Endometrium (tissue), 2 donors: ENCODE data around the gene SCAND1.
"Not testable (repeated sequence)": the region's sequence is repeated elsewhere in the genome, so short reads cannot be mapped to it uniquely, and the experiment has no call there.

ENCODE experiments used
- FAIRE-seq: peaks from 2 replicates; lab custom pipeline; 2012; peaks lifted over from hg19 to GRCh38; lab: Jason Lieb, UNC
- donor health status: control.
- donor health status: control.

Gene SCAND1

DNA sequence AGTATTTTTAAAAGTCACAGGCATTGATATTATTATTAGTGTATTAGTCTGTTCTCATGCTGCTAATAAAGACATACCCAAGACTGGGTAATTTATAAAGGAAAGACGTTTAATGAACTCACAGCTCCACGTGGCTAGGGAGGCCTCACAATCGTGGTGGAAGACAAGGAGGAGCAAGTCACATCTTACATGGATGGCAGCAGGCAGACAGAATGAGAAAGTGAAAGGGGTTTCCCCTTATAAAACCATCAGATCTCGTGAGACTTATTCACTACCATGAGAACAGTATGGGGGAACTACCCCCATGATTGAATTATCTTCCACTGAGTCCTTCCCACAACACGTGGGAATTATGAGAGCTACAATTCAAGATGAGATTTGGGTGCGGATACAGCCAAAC is 5.0 kb upstream of the SCAND1 start:
- not testable (repeated sequence) for FAIRE-seq

- FAIRE-seq: no peak
These were observed 2.3 kb upstream of the SCAND1 start for GRCh38 chr20:35956616-35957015.

GRCh38 chr20:35954907-35955251 is 577 bp upstream of the SCAND1 start:
- no peak for FAIRE-seq

DNA sequence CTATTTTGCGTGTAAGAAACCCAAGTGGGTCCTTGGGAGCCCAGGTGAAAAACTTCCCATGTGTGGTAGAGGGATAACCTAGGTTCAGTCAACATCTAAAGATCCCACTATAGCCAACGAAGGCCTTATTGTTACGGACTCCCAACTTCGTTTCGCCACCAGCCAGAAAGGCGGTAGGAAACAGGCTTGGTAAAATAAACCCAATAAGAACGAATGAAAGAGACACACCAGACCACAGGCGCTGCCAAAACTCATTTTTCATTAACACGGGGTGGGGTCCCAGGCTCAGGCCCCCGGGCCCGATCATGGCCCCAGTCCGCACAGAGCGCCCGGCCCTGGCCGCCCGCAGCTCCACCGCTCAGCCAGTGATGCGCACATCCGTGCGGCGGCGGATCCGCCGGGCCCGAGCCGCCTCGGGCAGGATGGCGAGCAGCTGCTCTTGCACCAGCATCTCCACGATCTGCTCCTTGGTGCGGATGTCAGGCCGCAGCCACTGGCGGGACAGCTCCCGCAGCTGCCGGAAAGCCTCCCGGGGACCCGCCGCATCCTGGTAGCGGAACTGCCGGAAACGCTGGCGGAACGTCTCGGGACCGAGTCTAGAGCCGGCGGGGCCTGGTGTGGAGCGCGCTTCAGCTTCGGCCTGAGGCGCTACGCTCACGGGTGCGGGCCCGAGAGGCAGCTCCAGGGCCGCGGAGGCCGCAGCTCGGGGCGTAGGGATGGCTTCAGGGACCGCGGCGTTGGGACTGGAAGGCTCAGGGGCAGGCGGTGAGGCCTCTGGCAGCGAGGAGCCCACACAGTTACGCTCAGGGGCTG is 709 bp downstream of the SCAND1 start:
- FAIRE-seq: no peak

DNA sequence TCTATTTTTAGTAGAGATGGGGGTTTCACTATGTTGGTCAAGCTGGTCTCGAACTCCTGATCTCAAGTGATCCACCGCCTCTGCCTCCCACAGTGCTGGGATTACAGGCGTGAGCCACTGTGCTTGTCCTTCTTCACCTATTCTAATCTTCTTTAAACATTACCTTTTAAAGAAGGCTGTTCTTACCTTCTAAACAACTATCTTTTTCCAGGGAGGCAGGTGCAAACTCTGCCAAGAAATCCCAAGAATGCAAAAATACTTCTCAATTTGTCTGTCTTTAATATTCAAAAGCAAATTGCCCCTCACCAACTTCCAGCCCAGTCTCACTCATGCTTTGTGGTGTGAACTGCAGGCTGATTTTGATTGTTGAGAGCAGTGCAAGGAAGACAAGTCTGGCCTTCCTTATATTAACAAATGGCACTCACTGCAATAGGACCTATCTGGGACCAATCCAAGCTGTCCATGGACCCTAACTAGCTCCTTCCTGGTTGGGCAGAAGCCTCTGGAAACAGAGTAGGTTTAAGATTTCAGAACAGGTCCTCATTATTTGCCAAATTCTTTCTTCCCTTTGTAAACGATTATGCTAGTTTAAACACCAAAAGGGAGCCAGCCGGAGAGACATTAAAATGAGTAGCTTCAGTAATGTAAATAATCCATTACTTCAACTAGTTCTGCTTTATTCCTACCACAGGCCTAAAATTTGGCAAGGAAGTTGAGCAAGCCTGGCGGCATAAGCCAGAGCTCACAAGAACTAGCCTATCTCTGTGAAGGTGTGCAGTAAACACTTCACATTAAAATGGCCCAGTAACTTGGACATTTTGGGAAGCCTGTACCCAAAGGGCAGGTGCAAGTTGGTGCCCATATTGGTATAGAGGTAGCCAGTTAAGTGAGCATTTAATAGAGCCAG is 1.6 kb downstream of the SCAND1 start:
- no peak for FAIRE-seq

DNA sequence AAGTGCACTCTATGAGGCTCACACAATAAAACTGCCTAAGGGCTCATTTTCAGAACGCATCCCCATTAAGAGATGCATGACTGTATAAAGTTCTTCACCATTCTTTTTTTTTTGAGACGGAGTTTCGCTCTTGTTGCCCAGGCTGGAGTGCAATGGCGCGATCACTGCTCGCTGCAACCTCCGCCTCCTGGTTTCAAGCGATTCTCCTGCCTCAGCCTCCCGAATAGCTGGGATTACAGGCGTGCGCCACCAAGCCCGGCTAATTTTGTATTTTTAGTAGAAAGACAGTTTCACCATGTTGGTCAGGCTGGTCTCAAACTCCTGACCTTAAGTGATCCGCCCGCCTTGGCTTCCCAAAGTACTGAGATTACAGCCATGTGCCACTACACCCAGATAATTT is 2.2 kb downstream of the SCAND1 start:
- not testable (repeated sequence) for FAIRE-seq

GRCh38 chr20:35950093-35950492 is 4.2 kb downstream of the SCAND1 start:
- no peak for FAIRE-seq

DNA sequence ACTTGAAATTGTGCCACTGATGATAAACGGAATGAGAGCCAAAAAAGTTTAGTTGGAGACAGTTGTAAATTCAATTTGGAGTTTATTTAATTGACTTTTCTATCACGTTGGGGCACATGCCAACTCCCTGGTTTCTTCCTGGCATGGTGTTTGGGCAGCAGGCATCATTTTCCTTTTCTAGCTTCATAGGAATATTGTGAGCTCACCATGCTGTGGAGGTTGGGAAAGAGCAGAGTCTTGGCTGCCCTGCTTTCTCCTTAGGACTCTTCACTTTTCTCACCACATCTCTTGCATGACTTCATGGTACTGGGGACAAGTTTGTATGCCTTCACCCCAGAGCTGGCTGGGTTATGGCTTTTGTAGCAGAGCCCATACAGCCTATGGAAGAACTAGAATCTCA is 6.4 kb downstream of the SCAND1 start:
- FAIRE-seq: no peak

DNA sequence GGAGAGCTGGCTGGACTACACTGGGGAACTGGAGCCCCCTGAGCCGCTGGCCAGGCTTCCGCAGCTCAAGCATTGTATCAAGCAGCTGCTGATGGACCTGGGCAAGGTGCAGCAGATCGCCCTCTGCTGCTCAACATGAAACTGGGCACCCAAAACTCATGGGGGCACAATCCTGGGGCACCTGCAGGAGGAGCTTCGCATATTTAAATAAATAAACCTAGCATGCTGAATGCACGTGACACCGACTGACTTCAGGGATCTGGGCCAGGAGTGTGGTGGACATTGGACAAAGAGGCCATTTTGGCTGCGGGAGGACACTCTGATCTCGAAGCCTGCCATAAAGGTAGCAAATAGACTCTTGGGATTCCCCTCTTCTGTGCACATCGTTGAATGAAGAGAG is 6.8 kb downstream of the SCAND1 start:
- FAIRE-seq: no peak

- no peak for FAIRE-seq
These were observed 12.1 kb downstream of the SCAND1 start for GRCh38 chr20:35942243-35942642.

GRCh38 chr20:35941620-35942019 is 12.7 kb downstream of the SCAND1 start:
- FAIRE-seq: no peak

- no peak for FAIRE-seq
These were observed 15.0 kb downstream of the SCAND1 start for GRCh38 chr20:35939264-35939663.

- no peak for FAIRE-seq
These were observed 20.3 kb downstream of the SCAND1 start for GRCh38 chr20:35934050-35934449.

DNA sequence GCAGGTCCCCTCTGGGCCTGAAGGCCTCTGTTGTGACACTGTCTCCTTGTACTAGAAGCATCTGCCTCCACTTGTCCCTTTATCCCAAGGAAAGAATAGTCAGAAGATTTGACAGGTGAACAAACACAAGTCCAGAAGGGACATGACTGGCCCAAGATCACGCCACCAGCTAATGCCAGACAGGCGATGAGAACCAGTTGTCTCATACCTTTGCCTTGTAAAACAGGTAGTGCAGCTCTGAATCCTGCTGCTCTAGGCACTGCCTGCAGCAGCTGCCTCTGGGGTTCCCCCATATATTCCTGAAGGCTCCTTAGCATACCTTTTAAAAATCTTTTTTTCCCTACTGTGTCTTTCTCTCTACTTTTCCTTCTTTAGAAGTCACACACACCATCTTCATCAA is 25.0 kb downstream of the SCAND1 start:
- no peak for FAIRE-seq

- FAIRE-seq: no peak
These were observed 33.8 kb downstream of the SCAND1 start for GRCh38 chr20:35920523-35920922.

- no peak for FAIRE-seq
These were observed 36.3 kb downstream of the SCAND1 start for GRCh38 chr20:35918021-35918420.

DNA sequence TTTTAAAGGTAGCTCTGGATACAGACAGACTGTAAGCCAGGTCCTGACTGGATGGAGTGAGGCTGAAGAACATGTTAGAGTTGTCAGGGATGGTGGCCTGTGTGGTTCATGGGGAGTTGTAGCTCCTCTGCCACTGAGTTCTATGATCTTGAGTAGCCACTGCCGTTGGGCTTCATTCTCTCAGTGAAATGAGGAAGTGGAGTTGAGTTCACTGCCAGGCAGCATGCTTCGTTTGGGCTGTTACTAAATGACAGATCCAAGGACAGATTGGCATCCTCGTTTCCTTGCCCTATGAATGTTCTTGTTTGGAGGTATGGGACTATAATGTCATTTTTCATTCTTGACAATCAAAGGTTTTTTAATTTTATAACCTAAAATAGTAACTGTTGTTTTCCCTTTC is 37.2 kb downstream of the SCAND1 start:
- no peak for FAIRE-seq

DNA sequence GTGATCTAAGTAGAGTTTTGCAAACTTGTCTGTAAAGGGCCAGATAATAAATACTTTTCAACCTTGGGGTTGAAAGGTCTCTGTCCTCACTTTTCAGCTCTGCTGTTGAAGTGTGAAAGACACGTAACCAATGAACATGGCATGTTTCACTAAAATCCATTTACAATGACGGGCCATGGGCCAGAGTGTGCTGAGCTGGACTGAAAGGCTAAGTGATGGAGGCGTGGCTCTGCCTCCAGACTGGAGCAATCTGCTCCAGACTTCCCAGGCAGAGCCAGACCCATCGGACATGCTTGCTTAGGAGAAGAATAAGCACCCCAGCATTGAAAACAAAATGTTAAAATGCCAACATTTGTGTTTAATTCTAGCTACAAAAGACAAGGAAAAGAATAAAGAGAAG is 41.4 kb downstream of the SCAND1 start:
- FAIRE-seq: no peak

DNA sequence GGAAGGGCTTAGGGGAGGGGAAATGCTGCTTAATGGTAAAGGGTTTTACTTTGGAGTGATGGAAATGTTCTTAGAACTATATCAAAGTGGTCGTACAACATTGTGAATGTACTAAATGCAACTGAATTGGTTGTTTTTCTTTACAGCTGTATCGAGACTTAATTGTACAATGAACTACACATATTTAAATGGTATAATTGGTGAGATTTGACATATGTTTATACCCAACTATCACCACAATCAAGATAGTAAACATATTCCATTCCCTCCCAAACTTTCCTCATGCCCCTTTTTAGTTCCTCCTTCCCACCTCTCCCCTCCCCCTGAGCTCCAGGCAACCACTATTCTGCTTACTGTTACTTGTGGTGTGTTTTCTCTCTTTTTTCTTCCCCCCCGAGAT is 44.0 kb downstream of the SCAND1 start:
- no peak for FAIRE-seq

- no peak for FAIRE-seq
These were observed 44.5 kb downstream of the SCAND1 start for GRCh38 chr20:35909796-35910195.

DNA sequence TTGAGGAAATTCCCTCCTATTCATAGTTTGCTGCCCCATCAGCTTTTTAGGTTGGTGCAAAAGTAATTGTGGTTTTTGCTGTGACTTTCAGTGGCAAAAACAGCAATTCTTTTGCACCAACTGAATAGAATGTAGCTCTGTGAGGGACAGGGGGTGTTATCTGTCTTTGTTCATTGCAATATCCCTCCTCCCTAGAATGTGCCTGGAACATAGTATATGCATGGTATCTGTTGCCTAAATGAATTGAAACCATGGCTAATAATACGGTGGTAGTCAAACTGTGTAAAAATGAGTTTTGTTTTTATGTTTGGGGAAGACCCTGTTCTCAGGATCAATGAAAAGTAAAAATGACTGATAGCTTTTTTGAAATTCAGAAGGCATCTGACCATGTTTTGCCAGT is 45.1 kb downstream of the SCAND1 start:
- no peak for FAIRE-seq

GRCh38 chr20:35908007-35908406 is 46.3 kb downstream of the SCAND1 start:
- no peak for FAIRE-seq

DNA sequence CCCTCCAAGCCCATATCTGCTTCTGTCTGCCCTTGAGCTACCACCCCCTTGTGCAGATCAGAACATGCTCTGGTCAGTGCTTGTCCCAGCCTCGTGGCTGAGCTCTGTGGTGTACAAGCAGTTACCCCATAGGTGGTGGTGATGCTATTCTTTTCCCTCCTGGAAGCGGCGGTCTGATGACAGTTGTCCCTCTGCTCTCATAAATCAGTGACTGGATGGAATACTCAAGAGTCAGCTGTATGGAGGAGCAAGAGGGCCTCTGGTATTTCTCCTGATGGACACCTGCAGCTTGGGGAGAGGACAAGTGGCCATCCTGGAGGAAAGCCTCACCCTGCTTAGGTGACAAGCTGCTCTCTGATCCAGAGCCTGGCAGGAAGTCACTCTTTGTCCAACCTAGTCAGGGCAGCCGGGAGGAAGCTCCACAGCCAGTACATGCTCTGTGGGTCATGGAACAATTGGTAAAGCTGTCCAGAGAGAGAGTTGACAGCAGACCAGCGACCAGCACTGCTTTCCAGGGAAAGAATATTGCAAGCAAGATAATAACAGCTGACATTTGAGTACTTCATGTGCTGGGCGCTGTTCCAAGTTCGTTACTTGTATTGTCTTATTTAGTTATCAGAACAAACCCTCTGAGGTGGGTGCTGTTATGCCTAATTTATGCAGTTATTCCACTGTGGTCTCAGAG is 47.1 kb downstream of the SCAND1 start:
- FAIRE-seq: no peak
